HG03097 (cell line): ENCODE data around the gene FBXW4.

Source experiments
- ATAC-seq: cut with Tn5 transposase; IDR thresholded peaks from one replicate; pipeline ENCODE4 v1.9.1; 2021; ENCODE audit not compliant: unreplicated experiment, low FRiP score

FBXW4 gene

DNA sequence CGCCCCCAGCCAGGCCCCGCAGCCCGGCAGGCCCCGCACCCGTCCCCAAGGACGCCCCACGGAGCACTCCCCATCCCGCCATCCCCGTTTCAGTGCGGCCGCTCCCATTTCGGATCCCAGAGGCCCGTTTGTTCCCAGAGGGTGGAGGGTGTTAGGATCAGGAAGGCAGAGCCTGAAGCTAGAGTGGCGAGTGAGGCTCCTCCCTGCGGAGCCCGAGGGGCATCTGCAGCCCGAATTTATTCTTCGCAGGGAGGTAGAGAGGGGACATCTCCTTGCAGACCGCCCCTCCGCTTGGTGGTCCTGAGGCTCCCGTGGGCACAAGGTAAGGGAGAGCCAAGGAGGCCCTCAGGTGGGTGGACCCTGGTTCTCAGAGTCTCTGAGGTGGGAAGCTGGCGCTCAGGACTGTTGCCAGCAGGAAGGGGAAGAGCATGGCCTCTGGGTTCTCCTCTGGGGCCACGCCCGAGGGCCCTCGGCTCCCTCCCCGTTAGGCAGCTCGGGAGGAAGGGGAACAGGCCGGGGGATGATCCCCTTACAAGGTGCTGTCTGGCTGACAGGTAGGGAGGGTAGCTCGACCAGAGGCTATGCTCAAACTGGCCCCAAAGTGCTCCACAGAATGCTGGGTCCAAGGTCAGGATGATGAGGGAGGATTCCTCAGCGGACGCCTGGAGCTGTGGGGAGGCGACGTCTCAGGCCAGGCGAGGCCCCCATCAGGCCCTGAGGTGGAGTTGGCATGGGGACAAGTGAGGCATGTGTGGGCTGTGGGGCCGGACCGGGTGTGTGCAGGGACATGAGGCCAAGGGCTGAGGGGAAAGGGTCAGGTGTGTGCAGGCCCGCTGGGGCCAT, 124.3 kb downstream of the FBXW4 start:
- no peak for ATAC-seq

DNA sequence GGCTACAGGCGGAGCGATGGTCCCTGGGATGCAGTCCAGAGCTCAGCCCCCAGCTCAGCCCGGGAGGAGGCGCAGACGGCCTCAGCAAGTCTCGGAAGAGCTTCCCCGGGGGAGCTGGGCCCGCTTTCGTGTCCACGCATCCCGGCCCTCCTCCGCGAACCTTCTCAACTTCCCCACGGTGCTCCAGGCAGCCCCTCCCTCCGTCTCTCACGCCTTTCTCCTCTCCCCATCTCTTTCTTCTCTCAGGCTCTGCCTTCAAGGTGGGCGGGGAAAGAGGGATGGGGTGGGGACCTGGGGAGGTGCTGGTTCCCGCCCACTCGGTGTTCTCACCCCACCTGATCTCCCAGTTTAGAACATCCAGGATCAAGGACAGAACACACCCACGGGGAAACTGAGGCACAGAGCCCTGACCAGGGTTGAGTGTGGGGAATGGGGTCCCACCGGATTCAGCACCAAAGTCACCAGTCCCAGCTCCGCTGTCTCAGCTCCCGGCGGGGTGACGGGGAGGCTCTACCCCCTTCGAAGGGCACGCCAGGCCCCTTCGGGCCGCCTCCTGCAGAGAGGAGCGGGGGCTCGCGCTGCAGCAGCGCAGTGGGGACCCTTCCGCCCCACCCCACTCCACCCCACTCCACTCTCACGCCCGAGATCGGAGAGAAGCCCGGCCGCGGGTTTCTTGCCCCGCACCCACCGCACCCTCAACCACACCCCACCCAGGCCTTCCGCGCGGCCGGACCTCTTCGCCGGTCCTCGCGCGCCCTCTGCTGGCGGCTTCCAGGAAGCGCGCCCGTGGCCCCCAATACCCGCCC, 125.1 kb downstream of the FBXW4 start:
- ATAC-seq: no peak

- no peak for ATAC-seq
These were observed 125.7 kb downstream of the FBXW4 start for GRCh38 chr10:101569323-101569621.

DNA sequence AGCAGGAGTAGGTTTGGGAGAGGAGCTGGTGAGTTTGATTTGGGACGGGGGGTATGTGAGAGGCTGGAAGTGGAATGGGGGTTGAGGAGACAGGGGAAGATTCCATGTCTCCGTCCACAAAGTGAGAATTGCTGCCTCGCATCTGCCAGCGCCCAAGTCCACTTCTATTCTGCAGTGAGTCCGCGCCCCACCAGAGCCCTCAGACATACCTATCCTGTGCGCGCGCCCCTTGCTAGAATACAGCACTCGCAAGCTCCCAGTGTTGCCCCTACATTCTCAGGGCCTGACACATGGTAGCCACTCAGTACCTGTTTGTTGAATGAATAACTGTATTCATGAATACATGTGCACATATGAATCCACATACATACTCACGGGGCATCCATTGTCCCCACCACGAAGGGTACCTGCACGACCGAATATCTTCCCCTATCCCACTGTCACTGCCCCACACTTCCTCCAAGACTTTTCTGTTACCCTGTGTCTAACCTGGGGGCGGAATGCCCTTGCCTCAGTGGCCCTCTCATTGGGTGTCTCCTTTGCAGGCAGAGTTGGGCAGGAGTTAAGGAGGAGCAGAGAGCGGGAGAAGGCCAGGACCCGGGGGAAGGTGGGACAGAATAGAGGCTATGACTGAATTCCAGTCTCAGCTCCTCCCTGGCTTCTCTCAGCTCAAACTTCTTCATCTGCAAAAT, 126.8 kb downstream of the FBXW4 start:
- no peak for ATAC-seq

GRCh38 chr10:101567165-101568006, 127.6 kb downstream of the FBXW4 start:
- ATAC-seq: no peak

DNA sequence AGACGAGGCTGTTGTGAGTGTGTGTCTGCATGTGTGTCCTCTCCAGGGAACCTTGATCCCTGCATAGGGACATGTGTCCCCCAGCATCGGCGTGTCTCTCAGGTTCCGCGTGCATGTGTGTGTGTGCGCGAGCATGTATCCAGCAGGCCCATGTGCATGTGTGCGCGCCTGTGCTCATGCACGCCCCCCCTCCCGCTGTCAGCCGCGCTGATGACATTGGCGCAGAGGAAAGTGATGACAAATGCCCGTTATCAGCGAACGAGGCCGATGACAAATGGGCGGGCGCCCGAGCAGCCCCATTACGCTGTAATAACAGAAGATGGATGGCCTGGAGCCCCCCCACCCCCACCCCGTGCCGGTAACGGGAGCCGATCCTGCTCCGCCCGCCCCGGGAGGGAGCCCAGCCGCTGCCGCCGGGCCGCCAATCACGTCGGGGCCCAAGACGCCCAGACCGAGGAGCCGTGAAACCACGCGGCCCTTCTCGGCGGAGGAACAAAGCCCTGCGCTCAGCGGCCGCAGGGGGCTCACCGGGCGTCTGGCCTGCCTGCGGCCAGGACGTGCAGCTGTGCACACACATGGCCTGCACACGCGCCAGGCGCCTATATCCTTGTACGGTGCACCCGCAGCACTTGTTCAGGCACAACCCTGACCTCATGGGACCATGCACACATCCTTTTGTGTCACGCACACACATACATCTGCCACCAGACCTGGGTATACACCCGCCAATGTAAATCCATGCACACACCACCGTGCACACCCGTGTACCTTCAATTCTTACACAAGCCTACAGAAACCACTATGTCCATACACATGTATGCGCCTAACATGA, 128.4 kb downstream of the FBXW4 start:
- no peak for ATAC-seq

DNA sequence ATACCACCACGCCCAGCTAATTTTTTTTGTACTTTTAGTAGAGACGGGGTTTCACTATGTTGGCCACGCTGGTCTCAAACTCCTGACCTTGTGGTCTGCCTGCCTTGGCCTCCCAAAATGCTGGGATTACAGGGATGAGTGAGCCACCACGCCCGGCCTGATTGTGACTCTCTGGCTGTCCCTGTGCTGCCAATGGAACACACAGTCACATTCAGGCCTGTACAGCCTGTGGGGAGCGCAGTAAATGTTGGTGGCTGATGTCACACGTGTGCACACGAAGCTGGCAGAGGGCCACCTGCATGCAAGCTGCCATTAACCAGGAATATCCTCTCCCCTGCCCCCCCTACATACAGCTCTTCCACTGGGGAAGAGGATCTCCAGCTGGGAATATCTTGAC, 129.0 kb downstream of the FBXW4 start:
- ATAC-seq: no peak

DNA sequence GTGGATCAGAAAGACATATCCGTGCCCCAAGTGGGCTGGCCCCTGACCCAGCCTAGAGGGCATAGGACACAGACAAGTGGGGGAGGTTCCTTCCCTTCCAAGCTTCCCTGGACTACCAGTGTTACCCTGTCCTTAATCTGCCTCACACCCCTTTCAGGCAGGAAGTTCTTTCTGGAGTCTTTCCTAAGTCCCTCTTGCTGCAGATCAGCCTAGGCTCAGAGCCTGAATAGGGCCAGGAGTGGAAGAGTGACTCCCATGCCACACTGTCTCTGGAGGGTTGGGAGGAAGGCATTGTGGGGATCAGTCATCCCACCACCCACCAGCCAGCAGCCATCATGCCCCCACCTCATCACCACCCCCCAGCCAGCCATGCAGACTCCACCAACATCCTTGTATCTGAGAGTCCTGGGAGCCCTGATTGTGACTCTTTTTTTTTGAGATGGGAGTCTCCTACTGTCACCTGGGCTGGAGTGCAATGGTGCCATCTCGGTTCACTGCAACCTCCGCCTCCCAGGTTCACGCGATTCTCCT, 129.5 kb downstream of the FBXW4 start:
- no peak for ATAC-seq

DNA sequence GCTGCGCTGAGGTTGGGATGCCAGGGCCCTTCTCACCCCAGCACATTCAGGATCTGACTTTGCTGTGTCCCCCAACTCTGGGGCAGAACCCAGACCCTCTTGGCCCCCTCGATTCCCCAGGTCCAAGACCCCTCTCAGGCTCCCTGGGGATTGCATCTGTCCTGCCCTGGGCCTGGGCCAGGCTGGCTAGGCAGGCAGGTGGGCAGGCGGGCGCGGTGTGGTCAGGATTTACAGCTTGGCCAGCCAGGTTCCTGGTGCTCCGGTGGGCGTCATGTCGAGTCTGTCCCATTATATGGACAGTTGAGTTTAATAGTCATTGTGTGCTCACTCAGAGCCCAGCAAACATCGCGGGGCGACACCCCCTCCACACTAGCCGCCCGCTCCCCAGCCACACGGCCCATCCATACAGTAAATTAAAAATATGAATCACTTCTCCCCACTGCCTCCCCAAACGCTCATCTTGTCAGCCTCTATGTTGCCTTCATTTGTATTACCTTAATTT, 130.4 kb downstream of the FBXW4 start:
- no peak for ATAC-seq

- ATAC-seq: no peak
These were observed 131.4 kb downstream of the FBXW4 start for GRCh38 chr10:101563497-101564040.

DNA sequence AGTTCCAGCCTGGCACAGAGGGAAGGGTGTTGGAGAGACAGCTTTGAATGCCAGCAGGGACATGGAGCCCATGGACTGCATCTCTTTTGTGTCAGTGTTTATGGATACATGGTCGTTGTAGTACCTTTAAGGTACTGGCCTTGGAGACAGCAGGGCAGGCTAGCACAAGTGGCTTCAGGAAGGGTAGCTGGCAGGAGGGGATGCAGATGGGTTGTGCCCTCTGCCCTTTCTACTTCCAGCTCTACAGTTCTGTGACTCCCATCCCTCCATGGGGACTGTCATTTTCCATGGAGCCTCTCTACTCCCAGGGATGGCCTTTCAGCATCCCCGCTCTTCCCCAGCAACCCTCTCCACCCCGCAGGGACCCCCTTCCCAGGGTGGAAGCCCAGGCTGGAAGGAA, 132.0 kb downstream of the FBXW4 start:
- no peak for ATAC-seq

- no peak for ATAC-seq
These were observed 132.7 kb downstream of the FBXW4 start for GRCh38 chr10:101562231-101562630.

DNA sequence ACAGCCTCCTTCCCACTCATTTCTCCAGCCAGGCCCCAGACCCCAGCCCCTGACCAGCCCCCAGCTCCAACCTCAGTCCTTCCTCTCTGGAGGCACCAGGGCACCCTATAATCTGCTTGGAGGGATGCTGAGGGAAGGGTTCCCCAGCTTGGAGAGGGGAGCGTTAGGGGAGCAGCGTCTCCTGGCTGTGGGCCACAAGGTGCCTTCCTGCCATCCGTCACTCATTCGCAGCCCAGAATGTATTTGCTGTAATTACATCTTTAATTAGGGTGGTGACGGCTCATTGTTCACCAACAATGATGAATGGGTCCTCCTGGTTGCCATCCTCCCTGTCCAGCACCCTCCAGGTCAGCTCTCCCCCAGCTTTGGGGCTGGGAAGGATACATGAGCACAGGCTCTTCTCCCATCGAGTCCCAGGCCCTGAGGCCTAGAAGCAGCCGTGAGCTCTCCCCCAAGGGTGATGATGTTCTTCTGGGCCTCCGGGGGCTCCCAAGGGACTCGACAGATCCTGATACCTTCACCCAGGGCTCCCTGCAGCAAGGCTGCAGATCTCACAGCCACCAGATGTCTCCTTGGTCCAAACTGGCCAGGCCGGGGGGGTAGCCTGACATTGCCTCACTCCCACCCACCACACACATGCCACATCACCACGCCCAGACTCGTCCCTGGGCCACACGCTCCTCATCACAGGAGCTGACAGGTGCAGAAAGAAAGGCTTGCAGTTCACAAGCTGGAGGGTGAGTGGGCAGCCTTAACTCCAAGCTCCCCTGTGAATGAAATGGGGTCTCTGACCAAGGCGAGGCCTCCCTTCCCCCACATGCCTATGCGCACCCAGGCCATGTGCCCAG, 133.7 kb downstream of the FBXW4 start:
- no peak for ATAC-seq
